ENCODE results near the gene TSC2.

DNA sequence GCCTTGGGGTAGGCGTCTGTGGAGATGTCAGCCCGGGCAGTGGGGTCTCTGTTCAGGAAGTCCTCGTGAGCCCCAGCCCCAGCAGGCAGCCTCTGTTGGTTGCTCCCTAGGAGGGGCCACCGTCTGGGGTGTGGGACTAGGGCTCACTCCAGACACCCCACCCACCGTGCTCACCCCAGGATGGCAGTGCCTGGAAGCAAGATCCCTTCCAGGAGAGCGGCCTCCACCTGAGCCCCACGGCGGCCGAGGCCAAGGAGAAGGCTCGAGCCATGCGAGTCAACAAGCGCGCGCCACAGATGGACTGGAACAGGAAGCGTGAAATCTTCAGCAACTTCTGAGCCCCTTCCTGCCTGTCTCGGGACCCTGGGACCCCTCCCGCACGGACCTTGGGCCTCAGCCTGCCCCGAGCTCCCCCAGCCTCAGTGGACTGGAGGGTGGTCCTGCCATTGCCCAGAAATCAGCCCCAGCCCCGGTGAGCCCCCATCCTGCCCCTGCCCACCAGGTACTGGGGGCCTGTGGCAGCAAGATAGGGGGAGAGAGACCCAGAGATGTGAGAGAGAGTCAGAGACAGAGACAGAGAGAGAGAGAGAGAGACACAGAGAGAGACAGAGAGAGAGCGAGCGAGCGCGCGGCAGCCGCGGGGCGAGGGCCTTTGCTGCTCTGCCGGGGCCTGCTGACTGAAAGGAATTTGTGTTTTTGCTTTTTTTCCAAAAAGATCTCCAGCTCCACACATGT is 10.0 kb upstream of the TSC2 start:
- TF ChIP-seq CBX5 (CRISPR knock-in tag; IDR thresholded peaks at IDR 0.05; ENCODE audit: borderline replicate concordance) (no peak), NONO (IDR thresholded peaks at IDR 0.05) (no peak), NONO (CRISPR knock-in tag; conservative IDR thresholded peaks at IDR 0.05) (no peak), KDM1A (CRISPR knock-in tag; IDR thresholded peaks at IDR 0.05) (no peak), ZNF543 (CRISPR knock-in tag; IDR thresholded peaks at IDR 0.05) (no peak), RBM22 (optimal IDR thresholded peaks at IDR 0.05; ENCODE audit: low read length) (no peak)
